ENCODE data around the gene URAD. TPM values are rescaled to one million over a fixed set of nuclear protein-coding genes. Genes with fewer than 3 reads are reported as not detected.

The URAD gene
- total RNA-seq, 1 donor from 2014 or later: not detected

- Mint-ChIP-seq H3K4me3 (peak overlapping the region; percentile 84), H3K36me3 (no peaks in the 10 kb centered on the region), H3K9me3 (no peaks in the 10 kb centered on the region), H3K27me3 (peaks cover 97% of the 10 kb centered on the region), H3K27ac (peak overlapping the region; percentile 69), H3K4me1 (ENCODE audit: unreplicated experiment) (peaks cover 10% of the 10 kb centered on the region)
- no peak for TF ChIP-seq CTCF (conservative IDR thresholded peaks at IDR 0.05)
- DNase-seq (ENCODE audit: extremely low spot score, unreplicated experiment): peak; percentile 63
These were observed 20.7 kb downstream of the URAD start for GRCh38 chr13:27967736-27968315.

GRCh38 chr13:27967203-27967735 lies 21.2 kb downstream of the URAD start:
- DNase-seq (ENCODE audit: extremely low spot score, unreplicated experiment): peak; percentile 58
- Mint-ChIP-seq H3K4me1 (ENCODE audit: unreplicated experiment) (peaks cover 14% of the 10 kb centered on the region), H3K4me3 (peak overlapping the region; percentile 84), H3K27ac (peak overlapping the region; percentile 41), H3K36me3 (no peaks in the 10 kb centered on the region), H3K27me3 (peaks cover 97% of the 10 kb centered on the region), H3K9me3 (no peaks in the 10 kb centered on the region)
- no peak for TF ChIP-seq CTCF (conservative IDR thresholded peaks at IDR 0.05)

GRCh38 chr13:27966641-27967202 lies 21.8 kb downstream of the URAD start:
- peaks cover 97% of the 10 kb centered on the region for H3K27me3 Mint-ChIP-seq
- DNase-seq (ENCODE audit: extremely low spot score, unreplicated experiment): peak; percentile 66
- peaks cover 18% of the 10 kb centered on the region for H3K4me1 Mint-ChIP-seq (ENCODE audit: unreplicated experiment)
- no peaks in the 10 kb centered on the region for H3K36me3 Mint-ChIP-seq
- peak overlapping the region; percentile 84 for H3K4me3 Mint-ChIP-seq
- no peak for TF ChIP-seq CTCF (conservative IDR thresholded peaks at IDR 0.05)
- no peaks in the 10 kb centered on the region for H3K9me3 Mint-ChIP-seq
- peak overlapping the region; percentile 41 for H3K27ac Mint-ChIP-seq

- H3K27ac Mint-ChIP-seq: peak overlapping the region; percentile 58
- no peaks in the 10 kb centered on the region for H3K9me3 Mint-ChIP-seq
- no peak for TF ChIP-seq CTCF (conservative IDR thresholded peaks at IDR 0.05)
- H3K36me3 Mint-ChIP-seq: no peaks in the 10 kb centered on the region
- peak overlapping the region; percentile 82 for H3K4me3 Mint-ChIP-seq
- peaks cover 97% of the 10 kb centered on the region for H3K27me3 Mint-ChIP-seq
- DNase-seq (ENCODE audit: extremely low spot score, unreplicated experiment): peak; percentile 59
- H3K4me1 Mint-ChIP-seq (ENCODE audit: unreplicated experiment): peaks cover 18% of the 10 kb centered on the region
These were observed 22.5 kb downstream of the URAD start for GRCh38 chr13:27965740-27966640.

- no peaks in the 10 kb centered on the region for H3K36me3 Mint-ChIP-seq
- DNase-seq (ENCODE audit: extremely low spot score, unreplicated experiment): no peak
- peaks cover 95% of the 10 kb centered on the region for H3K27me3 Mint-ChIP-seq
- H3K27ac Mint-ChIP-seq: peak overlapping the region; percentile 58
- peak overlapping the region; percentile 82 for H3K4me3 Mint-ChIP-seq
- H3K9me3 Mint-ChIP-seq: no peaks in the 10 kb centered on the region
- H3K4me1 Mint-ChIP-seq (ENCODE audit: unreplicated experiment): peaks cover 18% of the 10 kb centered on the region
- no peak for TF ChIP-seq CTCF (conservative IDR thresholded peaks at IDR 0.05)
These were observed 23.2 kb downstream of the URAD start for GRCh38 chr13:27965343-27965739.

All from type B pancreatic cell (in vitro differentiated cells).